HL-60/S4 (cell line): Measurements from ENCODE around the gene USP54.

Source experiments
- in situ Hi-C: fragments of 300-500 bp; cut with MboI; formaldehyde crosslinking; loops from 2 replicates; pipeline ENCODE4 v1.14.3; 2022; ENCODE audit warnings: low sequenced_read_pairs

The USP54 gene

GRCh38 chr10:73480158-73480557, 111.0 kb downstream of the USP54 start:
- in situ Hi-C loops: no loop called here

GRCh38 chr10:73478636-73479035, 112.5 kb downstream of the USP54 start:
- in situ Hi-C loops: no loop called here

- in situ Hi-C loops: no loop called here
These were observed 119.9 kb downstream of the USP54 start for GRCh38 chr10:73471226-73471625.

DNA sequence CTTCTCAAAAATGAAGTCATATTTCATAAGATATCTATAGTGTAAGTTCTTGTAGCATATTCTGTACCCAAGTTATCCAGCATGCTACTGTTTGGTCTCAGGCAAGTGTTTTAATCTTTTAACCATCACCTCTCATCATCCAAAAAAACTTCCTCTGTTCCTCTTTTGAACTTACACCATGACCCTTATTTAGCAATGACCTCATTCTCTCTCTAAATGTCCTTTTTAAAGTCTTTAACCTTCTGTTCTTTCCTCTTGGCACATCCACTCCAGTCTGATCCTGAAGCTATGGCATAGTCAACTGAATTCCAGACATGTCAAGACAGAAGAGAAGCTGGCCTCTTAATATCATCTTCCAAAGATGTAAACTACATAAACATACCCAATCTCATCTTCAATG, 121.6 kb downstream of the USP54 start:
- in situ Hi-C loops: no loop called here

DNA sequence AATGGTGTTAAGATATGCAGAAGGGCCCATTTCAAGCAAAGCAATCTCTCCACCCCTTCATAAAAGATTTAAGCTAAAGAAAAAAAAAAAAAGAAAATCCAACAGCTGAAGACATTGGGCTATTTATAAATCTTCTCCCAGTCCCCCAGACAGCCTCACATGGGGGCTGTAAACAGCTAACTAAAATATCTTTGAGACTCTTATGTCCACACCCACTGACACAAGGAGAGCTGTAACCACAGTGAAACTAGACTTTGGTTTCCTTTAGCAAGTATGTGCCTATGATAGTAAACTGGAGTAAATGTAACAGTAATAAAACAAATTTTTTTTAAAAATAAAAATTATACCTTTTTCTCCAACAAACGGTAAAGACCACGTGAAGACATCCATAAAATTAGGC, 123.9 kb downstream of the USP54 start:
- in situ Hi-C loops: no loop called here

- in situ Hi-C loops: no loop called here
These were observed 125.0 kb downstream of the USP54 start for GRCh38 chr10:73465978-73466726.

DNA sequence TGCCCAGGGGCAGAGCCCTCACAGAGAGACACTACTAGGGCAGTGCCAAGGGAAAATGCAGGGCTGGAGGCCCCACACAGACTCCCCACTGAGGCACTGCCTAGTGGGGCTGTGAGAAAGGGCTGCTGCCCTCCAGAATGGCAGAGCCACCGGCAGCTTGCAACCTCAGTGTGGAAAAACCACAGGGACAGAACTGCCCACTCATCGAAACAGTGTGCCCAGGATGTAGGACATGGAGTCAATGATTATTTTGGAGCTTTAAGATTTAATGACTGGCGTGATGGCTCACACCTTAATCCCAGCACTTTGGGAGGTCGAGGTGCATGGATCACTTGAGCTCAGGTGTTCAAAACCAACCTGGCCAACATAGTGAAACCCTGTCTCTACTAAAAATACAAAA, 130.2 kb downstream of the USP54 start:
- in situ Hi-C loops: no loop called here

DNA sequence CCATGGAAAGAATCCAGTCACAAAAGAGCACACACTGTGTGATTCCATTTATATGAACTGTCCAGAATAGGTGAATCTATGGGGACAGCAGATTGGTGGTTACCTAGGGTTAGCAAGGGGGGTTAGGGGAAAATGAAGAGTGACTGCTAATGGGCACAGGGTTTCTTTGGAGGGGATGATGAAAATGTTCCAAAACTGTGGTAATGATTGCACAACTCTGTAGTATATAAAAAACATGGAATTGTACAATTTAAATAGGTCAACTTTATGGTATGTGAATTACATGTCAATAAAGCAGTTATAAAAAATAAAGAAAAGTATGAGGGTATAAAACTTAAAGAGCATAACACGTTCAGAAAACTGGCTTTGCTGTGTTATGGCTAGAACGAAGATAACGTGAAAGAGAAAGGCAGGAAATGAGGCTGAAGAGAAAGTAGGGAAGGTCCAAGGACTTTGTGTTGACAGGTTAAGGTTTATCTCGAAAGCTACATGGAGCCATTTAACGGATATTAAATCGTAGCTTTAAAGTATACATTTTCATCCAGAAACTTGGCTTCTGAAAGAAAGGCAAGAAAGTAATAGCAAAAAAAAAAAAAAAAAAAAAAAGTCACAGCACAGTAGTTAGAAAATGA, 131.3 kb downstream of the USP54 start:
- in situ Hi-C loops: no loop called here

DNA sequence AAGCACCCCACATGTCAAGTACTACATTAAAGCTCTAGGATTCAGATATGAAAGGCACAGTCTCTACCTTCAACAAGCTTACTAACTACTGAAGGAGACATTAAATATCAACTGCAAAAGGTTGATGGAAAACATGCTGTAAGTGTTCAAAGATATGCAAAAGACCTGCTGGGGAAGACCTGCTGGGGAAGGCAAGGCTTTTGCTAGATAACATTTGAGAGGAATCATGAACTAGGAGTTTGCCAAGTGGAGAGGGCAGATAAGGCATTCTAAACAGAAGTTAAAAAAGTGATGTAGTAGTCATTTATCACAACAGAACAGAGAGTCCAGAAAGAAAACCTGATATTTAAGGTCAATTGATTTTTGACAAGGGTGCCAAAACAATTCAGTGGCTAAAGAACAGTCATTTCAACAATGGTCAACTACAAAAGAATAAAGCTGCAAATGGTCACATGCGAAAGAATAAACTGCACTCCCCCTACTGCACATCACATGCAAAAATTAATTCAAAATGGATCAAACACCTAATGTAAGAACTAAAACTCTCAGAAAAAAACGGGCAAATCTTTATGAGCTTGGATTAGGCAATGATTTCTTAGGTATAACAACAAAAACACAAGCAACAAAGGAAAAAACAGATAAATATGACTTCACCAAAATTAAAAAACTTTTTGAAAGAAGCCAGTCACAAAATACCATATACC, 134.8 kb downstream of the USP54 start:
- in situ Hi-C loops: no loop called here

DNA sequence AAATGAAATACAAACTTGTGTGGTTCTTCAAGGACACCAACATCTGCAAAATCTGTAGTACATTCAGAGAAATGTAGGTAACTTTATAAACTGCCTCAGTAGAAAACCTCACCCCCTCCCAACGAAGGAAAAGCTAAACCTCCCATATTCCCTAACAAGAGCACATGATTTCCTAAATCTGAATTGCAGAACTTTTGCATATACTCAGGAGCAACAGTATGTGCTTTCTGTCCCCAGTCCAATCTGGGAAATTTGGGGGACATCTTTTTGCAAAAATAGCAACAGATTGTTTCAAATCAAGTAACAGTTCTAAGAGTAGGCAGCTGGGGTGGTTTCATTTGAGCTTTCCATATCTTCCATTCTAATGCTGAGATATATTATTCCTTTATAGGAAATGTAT, 142.0 kb downstream of the USP54 start:
- in situ Hi-C loops: no loop called here

- in situ Hi-C loops: no loop called here
These were observed 142.8 kb downstream of the USP54 start for GRCh38 chr10:73448384-73448783.
